SKM-1 treated with dmso at 0.1 percent for 144 hours (cell line): ENCODE data around the gene C1QTNF9.
"Not testable (repeated sequence)": the region's sequence is repeated elsewhere in the genome, so short reads cannot be mapped to it uniquely, and the experiment has no call there.

Experiments used
- DNase-seq: peaks from one replicate; lab custom pipeline; 2025; ENCODE audit not compliant: unreplicated experiment; lab: John Stamatoyannopoulos, UW

The C1QTNF9 gene

GRCh38 chr13:24359252-24359651 lies 49.9 kb downstream of the C1QTNF9 start:
- DNase-seq = not testable (repeated sequence)

- no peak for DNase-seq
Measured at GRCh38 chr13:24360106-24360505, 50.7 kb downstream of the C1QTNF9 start.

GRCh38 chr13:24361113-24361512 lies 51.7 kb downstream of the C1QTNF9 start:
- no peak for DNase-seq

GRCh38 chr13:24361852-24362366 lies 52.5 kb downstream of the C1QTNF9 start:
- no peak for DNase-seq

GRCh38 chr13:24362435-24362952 lies 53.1 kb downstream of the C1QTNF9 start:
- no peak for DNase-seq

GRCh38 chr13:24365191-24365590 lies 55.8 kb downstream of the C1QTNF9 start:
- no peak for DNase-seq

GRCh38 chr13:24366315-24366714 lies 56.9 kb downstream of the C1QTNF9 start:
- not testable (repeated sequence) for DNase-seq

- not testable (repeated sequence) for DNase-seq
Measured at GRCh38 chr13:24371273-24371672, 61.9 kb downstream of the C1QTNF9 start.
